Caki2 (cell line): Measurements from ENCODE around the gene ZSWIM4. TPM values are rescaled to one million over a fixed set of nuclear protein-coding genes. Genes with fewer than 3 reads are reported as not detected.
A peak's percentile ranks its signal among the peaks of the same experiment; 100 is the strongest.
"Not testable (repeated sequence)": the region's sequence is repeated elsewhere in the genome, so short reads cannot be mapped to it uniquely, and the experiment has no call there.

Source experiments
- DNase-seq: peaks from one replicate; pipeline ENCODE4 v3.0.0-alpha.2; 2015; ENCODE audit warnings: low read depth
- in situ Hi-C: cut with HindIII; loops from 2 replicates; pipeline ENCODE4 v1.10.0; 2016; ENCODE audit warnings: low sequenced_read_pairs, low pct_unique_long_range_greater_than_20kb, mixed read lengths
- total RNA-seq: library from RNA; depleted of rRNA; stranded (reverse); fragments of >200 nt; shearing (Covaris generic); gene quantifications from 2 replicates; pipeline ENCODE4 v1.2.3, GENCODE V29; 2014; ENCODE audit warnings: low replicate concordance

The ZSWIM4 gene
- total RNA-seq, 1 experiment from 2014 or later = 6.2 TPM

GRCh38 chr19:13770013-13770635, 25.1 kb upstream of the ZSWIM4 start:
- in situ Hi-C loops = no loop called here
- peak; percentile 97 for DNase-seq

GRCh38 chr19:13774217-13775191, 20.7 kb upstream of the ZSWIM4 start, which contains the start of gene C19orf53:
Gene C19orf53 (plus strand): TSS chr19:13774456. CDS start chr19:13774478, 22 bp downstream.
- in situ Hi-C loops = no loop called here
- peak; percentile 84 for DNase-seq

DNA sequence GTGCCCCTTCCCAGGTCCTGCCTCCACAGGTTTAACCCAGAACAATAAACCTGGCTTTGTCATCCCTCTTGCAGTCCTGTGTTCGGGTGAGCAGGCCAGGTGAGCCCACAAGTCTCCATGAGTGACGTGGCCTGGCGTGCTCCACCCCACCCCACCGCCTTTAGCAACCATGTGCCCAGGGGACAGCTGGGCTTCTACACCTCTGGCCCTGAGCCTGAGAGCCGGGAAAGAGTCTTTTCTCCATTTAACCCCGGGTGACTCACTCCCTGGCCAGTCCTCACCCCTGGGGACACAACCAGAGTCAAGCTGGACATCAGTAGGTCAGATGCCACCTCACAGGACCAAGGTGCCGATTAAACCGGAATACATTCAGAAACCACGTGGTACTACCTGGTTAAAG, 16.8 kb upstream of the ZSWIM4 start:
- in situ Hi-C loops = no loop called here
- no peak for DNase-seq

- no peak for DNase-seq
- in situ Hi-C loops = no loop called here
These were observed 16.4 kb upstream of the ZSWIM4 start for GRCh38 chr19:13778847-13779246.

DNA sequence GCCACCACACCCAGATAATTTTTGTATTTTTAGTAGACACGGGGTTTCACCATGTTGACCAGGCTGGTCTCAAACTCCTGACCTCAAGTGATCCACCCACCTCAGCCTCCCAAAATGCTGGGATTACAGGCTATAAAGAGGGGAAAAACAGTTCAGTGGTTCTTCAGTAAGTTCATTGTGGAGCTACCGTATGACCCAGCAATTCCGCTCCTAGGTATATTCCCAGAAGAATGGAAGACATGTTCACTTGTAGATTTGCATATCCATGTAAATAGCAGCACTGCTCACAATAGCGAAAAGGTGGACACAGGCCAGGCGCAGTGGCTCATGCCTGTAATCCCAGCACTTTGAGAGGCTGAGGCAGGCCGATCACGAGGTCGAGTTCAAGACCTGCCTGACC, 15.4 kb upstream of the ZSWIM4 start:
- in situ Hi-C loops, DNase-seq: not testable (repeated sequence)

DNA sequence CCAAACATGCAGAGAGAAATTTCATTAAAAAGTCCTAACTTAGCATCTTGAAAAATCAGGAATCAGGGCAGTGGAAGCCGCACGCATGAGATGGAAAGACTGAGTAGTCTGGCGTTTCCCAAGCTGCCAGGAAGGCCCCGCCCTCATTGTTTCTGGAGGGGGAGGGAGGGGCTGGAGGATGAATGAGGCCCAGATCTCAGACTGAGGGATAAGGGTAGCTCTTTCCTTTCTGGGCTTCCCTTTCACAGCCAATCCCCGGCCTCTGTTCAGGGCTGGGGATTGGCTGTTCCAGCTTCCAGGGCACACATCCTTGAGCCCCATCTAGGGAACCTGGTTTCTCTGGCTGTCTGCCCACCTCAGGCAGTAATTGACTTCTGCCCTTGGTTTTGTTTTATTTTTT, 13.7 kb upstream of the ZSWIM4 start:
- in situ Hi-C loops = no loop called here
- peak; percentile 73 for DNase-seq

DNA sequence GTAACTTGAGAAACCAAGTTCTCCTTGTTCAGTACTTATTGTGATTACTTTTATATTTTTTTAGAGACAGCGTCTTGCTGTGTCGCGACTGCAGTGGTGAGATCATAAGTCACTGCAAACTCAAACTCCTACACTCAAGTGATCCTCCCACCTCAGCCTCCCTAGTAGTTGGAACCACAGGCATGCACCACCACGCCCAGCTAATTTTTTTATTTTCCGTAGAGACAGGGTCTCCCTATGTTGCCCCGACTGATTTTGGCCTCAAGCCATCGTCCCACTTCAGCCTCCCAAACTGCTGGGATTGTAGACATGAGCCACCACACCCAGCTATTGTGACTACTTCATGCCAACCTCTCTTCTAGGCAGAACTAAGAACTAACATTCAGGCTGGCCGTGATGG, 12.7 kb upstream of the ZSWIM4 start:
- in situ Hi-C loops = no loop called here
- DNase-seq = no peak

- DNase-seq = no peak
- in situ Hi-C loops = no loop called here
These were observed 11.4 kb upstream of the ZSWIM4 start for GRCh38 chr19:13783565-13784500.

DNA sequence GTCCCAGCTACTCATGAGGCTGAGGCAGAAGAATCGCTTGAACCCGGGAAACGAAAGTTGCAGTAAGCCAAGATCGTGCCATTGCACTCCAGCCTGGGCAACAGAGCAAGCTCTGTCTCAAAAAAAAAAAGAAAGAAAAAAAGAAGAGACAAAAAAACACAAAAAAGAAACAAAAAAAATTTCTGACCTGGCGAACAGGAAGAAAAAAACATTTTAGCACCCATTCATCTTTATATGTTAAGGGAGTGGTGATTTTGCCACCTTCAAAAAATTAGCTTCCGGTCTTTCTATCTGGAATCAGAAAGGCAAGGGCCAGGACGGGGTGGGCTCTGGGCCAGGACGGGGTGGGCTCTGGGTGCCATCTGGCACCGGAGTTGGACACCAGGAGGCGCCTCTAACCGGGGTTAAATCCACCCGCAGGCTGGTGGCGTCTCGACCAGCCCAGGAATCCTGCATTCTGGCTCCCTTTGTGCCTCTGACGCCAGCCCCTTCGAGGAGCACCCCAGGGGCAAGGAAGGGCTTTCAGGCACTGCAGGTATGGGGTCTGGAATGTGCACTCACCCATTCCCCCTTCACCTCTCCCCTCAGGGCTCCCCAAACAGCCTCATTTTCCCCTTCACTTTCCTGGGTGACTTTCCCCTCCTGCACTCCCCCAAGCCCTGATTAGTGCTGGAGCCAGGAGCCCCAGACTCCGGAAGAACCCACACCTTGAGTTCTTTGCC, 10.4 kb upstream of the ZSWIM4 start:
- DNase-seq = no peak

GRCh38 chr19:13788991-13789390, 6.3 kb upstream of the ZSWIM4 start:
- in situ Hi-C loops = no loop called here
- no peak for DNase-seq

More for the DNA sequence above, 10.4 kb upstream of the ZSWIM4 start:
- in situ Hi-C loops = no loop called here

- no peak for DNase-seq
- in situ Hi-C loops = no loop called here
These were observed 4.9 kb upstream of the ZSWIM4 start for GRCh38 chr19:13790354-13790753.

DNA sequence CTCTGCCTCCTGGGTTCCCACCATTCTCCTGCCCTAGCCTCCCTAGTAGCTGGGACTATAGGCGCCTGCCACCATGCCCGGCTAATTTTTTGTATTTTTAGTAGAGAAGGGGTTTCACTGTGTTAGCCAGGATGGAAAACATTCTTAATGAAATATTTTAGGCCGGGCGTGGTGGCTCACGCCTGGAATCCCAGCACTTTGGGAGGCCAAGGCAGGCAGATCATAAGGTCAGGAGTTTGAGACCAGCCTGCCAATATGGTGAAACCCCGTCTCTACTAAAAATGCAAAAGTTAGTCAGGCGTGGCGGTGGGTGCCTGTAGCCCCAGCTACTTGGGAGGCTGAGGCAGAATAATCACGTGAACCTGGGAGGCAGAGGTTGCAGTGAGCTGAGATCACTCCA, 1.9 kb upstream of the ZSWIM4 start:
- DNase-seq, in situ Hi-C loops: not testable (repeated sequence)

- in situ Hi-C loops = no loop called here
- DNase-seq = peak; percentile 77
These were observed 866 bp upstream of the ZSWIM4 start for GRCh38 chr19:13794398-13794756.

DNA sequence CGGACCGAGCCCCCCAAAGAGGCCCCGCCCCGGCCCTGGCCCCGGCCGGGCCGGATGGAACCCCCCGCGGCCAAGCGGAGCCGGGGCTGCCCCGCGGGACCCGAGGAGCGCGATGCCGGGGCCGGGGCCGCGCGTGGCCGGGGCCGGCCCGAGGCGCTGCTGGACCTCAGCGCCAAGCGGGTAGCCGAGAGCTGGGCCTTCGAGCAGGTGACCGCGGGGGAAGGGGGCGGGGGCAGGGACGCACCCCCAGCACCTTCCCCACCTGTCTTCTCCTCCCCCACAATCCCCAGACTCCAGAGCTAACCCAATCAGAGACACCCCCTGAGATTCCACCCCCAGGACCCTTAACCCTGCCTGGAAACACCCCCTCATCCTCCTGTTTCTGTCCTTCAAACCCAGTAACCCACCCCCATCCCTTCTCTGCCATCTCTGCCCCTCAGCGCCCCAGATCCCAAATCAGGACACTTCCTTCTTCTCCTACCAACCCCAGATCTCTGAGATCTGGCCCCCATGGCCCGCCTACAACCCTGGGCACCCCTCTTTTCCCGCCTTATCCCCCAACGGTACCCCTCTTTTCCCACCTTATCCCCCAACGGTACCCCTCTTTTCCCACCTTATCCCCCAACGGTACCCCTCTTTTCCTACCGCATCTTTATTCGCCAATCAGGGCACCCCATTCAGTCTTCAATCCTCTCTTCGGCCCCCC, 505 bp downstream of the ZSWIM4 start:
- in situ Hi-C loops = no loop called here
- DNase-seq = peak; percentile 41

- peak; percentile 95 for DNase-seq
These were observed 1.2 kb downstream of the ZSWIM4 start for GRCh38 chr19:13796301-13797057.

GRCh38 chr19:13797058-13797440, 1.8 kb downstream of the ZSWIM4 start:
- in situ Hi-C loops = no loop called here
- no peak for DNase-seq

More at GRCh38 chr19:13796301-13797057, 1.2 kb downstream of the ZSWIM4 start:
- in situ Hi-C loops = no loop called here

- in situ Hi-C loops = no loop called here
- DNase-seq = peak; percentile 68
These were observed 2.6 kb downstream of the ZSWIM4 start for GRCh38 chr19:13797870-13798269.
